Pons (tissue), 1 donor: Measurements from ENCODE around the gene ADGRD1.
A peak's percentile ranks its signal among the peaks of the same experiment; 100 is the strongest.
"Not testable (repeated sequence)": the region's sequence is repeated elsewhere in the genome, so short reads cannot be mapped to it uniquely, and the experiment has no call there.

Experiments
- DNase-seq: peaks from one replicate; pipeline ENCODE4 v3.0.0-alpha.2; 2016; ENCODE audit warnings: low spot score

Gene ADGRD1

GRCh38 chr12:131057211-131057721 is 103.6 kb downstream of the ADGRD1 start:
- DNase-seq = peak; percentile 16

DNA sequence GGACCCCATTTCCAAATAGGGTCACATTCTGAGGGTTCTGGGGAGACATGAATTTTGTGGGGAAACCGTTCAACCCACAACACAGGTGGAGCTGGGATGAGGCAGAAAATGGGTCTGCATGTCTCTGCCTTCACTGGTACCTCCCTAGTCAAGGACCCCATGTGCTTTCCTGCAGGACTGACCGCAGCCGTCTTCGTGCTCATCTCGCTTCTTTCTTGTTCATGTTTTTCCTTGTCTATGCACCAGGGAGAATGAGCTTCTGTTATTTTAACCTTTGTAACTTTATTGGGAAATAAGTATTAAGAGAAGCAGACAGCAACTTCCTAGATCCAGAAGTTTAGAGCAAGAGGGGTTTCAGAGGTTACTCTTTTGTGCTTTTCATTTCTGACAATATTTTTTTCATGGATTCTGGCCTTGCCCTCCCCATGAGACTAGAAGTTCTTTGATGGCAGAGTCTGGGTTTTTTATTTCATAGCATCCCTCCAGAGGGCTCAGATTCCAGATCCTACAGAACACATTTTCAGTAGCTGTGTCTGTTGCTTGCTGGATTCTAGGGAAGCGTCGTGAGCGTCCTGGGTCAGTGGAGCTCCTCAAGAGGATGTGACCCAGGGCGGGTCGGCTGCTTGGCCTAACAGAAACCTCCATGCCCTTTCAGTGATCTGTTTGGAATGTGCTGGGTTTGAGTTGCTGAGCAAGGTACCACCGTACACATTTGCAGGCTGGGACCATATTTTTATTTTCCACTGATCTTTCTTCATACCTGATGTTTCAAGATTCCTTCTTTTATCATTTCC is 104.2 kb downstream of the ADGRD1 start:
- no peak for DNase-seq

GRCh38 chr12:131058700-131059099 is 105.0 kb downstream of the ADGRD1 start:
- no peak for DNase-seq

DNA sequence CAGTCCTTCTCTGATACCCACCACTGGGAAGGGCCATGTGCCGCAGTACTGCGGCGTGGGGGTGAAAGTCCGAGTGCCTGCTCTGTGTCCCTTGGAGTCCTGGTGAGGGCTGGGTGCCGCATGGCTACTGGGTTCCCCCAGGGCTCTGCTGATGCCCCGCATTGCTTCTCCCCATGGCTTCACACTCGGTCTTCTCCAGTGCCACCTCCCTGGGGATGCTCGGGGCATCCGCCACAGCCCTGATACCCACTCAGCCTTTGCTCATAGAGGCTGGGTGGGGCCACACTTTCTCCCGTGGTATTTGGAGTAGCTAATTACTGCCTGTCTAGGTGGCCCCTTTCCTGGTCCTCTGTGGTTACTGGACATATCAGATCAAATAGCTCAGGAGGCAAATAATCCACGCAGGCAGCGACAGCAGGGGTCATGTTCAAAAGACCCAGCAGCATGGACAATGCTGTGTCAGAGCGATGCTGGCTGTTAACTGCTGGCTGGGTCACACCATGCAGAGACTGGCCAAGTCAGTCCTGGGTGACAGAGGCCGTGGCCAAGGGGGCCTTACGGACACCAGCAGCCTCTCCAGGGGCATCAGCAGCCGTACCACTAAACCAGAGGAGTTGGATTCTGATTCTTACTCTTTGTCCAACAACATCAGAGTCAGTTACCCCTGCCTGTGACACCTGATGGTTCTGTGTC is 106.5 kb downstream of the ADGRD1 start:
- no peak for DNase-seq

GRCh38 chr12:131061041-131061806 is 107.5 kb downstream of the ADGRD1 start:
- DNase-seq = no peak

DNA sequence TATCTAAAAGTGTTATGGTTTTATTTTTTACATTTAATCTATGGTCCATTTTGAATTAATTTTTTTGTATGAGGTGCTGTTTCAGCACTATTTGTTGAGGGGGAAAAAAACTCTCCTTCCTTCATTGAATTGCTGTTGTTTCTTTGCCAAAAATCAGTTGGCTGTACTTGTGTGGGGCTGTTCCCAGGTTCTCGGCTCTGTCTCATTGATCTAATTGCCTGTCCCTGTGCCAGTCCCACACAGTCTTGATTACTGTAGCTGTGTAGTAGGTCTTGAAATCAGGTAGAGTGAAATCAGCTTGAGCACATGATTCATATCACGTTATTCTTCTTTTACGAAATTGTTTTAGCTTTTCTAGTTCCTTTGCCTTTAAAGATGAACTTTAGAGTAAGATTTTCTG is 109.7 kb downstream of the ADGRD1 start:
- DNase-seq = no peak

GRCh38 chr12:131063960-131064359 is 110.3 kb downstream of the ADGRD1 start:
- DNase-seq = no peak

- DNase-seq = no peak
Observed at GRCh38 chr12:131065279-131065678, 111.6 kb downstream of the ADGRD1 start.

DNA sequence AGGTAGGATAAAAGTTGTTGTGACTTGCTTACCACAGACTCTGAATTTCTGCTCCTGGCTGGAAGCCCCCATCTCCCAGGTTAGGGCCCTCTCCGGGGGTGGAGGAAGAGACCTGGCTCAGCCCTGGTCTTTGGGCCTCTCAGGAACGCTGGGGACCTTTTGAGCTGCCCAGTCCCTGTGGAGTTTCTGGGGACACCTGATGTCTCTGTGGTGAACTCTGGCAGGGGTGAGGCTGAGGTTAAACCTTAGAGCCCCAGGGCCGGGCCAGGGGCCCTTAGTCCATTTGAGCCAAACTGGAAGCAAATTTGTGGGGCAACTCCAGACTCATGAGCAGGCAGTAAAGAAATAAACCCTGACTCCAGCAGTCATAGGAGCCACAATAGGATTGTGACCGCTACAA is 112.1 kb downstream of the ADGRD1 start:
- DNase-seq = no peak

DNA sequence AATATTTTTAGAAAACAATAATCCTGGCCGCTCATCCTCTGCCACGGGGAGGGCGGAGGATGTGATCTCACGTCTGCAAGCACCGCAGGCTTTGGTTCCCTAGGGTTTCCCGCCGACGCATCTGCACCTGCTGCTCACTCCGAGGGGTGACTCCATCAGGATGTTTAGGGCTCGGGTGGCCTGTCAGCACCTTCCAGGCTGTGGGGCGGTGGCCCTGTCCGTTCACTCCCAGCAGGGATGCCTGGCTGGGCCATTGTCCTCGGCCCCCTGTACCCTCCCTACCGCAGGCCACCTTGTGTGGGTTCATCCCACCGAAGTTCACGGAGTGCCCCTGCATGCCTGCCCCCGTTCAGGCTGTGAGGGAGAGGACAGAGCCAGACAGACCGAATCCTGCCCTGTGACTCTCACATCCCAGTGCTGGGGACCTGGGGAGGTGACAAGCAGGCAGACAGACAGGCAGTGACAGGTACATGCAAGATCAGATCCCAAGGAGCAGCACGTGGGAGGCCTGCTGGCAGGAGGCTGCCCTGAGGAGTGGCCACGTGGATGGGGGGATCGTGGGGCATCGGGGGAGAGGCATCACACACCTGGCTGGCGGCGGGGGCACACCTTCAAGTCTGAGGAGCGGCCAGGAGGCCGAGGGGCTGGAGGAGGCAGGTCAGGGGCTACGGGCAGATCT is 112.6 kb downstream of the ADGRD1 start:
- no peak for DNase-seq

DNA sequence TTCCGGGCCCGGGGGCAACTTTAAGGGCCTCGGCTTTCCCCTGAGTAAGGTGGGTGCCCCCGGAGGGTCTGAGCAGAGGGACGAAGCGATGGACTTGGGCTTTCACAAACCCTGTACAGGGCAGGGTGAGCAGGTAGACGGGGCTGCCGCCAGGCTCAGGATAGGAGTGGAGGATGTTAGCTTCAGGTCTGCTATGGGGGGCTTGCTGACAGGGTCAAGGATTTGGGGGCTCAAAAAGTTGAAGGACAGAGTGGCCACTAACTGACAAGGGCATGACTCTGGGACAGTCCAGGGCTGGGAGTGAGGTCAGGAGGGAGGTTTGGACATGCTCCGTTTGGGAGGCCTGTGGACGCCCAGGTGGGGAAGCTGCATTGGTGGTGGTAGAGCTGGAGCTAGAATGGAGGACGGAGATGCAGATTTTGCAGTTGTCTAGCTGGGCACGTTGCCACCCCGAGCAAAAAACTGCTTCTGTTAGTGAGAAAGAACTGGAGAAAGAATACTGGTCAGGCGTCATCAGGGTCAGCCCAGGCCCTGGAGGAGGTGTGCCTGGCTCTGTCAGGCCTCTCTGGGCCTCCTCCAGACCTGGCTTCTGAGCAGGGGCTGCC is 113.3 kb downstream of the ADGRD1 start:
- DNase-seq = no peak

- peak; percentile 12 for DNase-seq
Observed at GRCh38 chr12:131067981-131068851, 114.5 kb downstream of the ADGRD1 start.

DNA sequence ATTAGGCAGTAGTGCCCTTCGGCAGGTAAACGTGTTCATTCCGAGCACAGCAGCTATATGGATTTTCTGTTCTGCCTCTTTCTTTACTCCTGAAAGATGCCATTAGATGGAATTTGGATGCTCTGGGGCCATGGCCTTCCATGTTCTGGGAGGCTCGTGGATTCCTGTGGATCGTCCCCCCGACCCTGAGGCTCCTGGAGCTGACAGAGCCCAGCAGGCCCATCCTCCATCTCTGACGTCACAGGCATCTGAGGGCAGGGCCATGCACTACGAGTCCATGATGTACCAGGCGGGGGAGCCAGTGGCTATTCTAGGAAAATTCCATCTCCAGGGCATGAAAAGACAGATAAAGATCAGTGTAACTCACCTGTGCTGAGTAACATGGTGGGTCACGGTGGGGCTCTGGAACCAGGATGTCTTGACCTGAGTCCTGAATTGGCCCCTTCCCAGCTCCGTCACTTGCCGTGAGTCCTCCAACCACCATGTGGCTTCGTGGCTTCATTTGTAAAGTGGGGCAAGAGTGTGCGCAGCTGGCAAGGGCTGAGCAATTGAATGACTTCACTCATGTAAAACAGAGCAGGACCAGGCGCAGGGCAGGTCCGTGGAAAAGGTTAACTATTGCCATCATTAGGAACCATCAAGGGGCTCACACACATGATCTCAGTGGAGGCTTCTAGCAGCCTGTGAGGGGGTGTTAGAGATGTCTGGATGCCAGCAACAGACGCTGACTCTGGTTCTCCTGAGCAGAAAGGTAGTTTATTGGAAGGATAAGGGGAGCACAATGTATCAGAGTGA is 115.4 kb downstream of the ADGRD1 start:
- DNase-seq = not testable (repeated sequence)

DNA sequence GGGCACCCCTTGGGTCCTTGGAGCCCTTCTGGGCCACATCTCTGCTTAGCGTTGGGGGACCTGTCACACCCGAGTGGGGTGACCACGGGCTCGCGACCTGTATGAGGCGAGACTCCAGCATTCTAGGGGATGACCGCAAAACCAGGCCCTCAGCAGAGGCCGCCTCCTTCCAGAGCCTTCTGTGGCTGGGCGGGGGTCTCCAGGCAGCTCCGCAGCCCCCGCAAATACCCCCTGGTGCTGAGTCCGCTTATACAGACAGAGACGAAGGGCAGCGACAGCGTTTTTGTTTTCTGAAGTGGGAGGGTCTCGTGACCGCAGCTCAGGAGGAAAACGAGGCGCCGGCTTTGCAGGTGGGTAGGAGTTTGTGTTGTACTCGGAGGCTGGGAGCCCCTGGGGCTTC is 116.4 kb downstream of the ADGRD1 start:
- not testable (repeated sequence) for DNase-seq

- DNase-seq = not testable (repeated sequence)
Observed at GRCh38 chr12:131070668-131071067, 117.0 kb downstream of the ADGRD1 start.

DNA sequence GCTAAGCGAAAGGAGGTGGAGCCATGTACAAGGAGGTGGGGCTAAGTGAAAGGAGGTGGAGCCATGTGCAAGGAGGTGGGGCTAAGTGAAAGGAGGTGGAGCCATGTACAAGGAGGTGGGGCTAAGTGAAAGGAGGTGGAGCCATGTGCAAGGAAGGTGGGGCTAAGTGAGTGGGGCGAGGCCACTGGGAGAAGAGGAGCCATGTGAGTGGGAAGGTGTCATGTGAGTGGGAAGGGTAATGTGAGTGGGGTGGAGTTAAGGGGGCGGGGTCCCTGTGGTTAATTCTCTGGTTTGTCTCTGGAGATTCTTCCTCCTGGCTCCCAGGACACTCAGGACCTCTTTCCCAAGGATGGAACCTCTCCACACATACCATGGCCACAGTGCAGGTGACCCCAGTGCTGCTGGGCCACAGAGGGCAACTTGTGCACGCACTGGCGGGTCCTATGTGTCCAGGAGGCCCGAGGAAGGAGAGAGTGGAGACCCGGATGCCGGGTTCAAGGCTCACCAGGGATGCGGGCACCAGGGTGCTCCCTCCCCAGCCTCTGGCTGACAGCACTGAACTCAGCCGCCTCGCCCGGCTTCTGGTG is 117.6 kb downstream of the ADGRD1 start:
- not testable (repeated sequence) for DNase-seq

DNA sequence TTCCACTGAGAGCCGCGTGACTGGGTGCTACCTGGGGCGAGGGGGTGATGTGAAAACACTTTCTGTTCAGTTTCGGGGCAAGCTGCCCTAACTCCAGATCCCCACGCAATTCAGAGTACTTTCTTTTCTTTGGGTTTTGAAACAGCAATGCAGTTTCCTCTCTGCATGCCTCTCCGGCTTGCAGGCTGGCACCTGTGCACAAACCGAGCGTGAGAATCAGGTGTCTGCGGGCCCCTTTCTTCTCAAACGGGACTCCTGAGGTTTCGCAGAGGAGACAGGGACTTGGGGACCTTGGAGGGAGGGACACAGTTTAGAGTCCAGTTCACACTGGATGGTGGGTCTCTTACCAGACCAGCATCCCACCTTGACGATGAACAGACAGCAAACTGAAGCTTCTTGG is 118.2 kb downstream of the ADGRD1 start:
- DNase-seq = not testable (repeated sequence)

DNA sequence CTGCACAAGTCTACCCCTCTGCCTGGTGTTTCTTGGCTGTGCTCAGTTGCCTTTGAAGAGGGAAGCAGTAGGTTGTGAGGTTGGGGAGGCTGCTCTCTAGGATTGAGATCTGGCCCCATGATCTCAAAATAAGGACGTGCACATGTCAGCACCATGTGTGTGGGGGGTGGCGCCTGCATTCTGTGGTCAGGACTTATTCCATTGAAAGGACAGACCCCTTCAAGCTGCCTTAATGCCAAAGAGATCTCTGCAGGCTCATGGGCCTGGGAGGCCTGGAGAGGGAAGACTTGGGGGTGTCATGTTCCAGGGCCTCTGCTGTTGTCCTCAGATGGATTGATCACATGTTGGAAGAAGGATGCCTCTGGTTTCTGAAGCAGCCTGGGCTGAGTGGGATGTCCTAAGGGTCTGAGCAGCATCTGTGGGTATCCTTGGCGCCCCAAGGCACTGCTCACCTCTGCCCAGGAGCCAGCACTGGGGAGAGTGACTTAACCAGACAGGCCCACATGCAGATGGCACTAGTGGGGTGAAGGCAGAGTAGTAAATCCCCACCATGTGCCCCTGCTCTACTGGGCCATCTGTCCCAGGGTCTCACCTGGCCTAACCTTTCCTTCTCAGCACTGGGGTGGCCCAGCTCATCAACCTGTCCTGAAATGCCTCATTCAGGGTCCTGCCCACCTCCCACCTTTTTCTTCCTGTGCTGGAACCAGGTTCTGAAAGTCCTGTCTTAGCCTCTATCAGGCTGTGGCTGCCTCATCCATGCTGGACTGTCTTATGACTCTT is 118.9 kb downstream of the ADGRD1 start:
- DNase-seq = no peak
